AG04450 (cell line): Measurements from ENCODE around the gene TNFRSF19. TPM values are rescaled to one million over a fixed set of nuclear protein-coding genes. Genes with fewer than 3 reads are reported as not detected.

ENCODE experiments used
- CTCF ChIA-PET: fragments of 300-600, 350-600 bp; formaldehyde crosslinking; extraction: SDS; loops from one replicate; lab custom pipeline; 2022; ENCODE audit warnings: antibody characterized with exemption, inconsistent platforms; lab: Charles Lee
- POLR2A ChIA-PET: fragments of 350-600 bp; formaldehyde crosslinking; extraction: SDS; loops from one replicate; lab custom pipeline; 2021; ENCODE audit warnings: antibody characterized with exemption, inconsistent platforms; lab: Yijun Ruan, JAX
- DNase-seq: peaks from one replicate; pipeline ENCODE4 v3.0.0-alpha.2; 2011; ENCODE audit warnings: low read depth, low spot score
- H3K27ac ChIP-seq: one replicate; pipeline ENCODE4 v1.5.1; 2012; ENCODE audit warnings: low read depth, low read length, control low read depth
- H3K27me3 ChIP-seq: one replicate; pipeline ENCODE4 v1.6.0; 2012; ENCODE audit warnings: low read length; ENCODE audit not compliant: control insufficient read depth, insufficient read depth
- H3K4me3 ChIP-seq: 2 replicates; pipeline ENCODE4 v1.5.1; 2011; ENCODE audit warnings: mild to moderate bottlenecking, low read depth, low read length, control low read depth
- H3K9me3 ChIP-seq: 2 replicates; pipeline ENCODE4 v1.5.1; 2012; ENCODE audit warnings: low read length; ENCODE audit not compliant: control insufficient read depth, insufficient read depth
- polyA plus RNA-seq: library from polyadenylated mRNA; depleted of rRNA; stranded (reverse); fragments of >200 nt; gene quantifications from 2 replicates; pipeline ENCODE4 v1.2.3, GENCODE V29; 2011
- TF ChIP-seq, protein P1 (sequence below): IDR thresholded peaks from 2 replicates; pipeline ENCODE4 v1.5.1; 2011; ENCODE audit warnings: low read depth, low read length, control low read depth, inconsistent platforms

The TNFRSF19 gene
- polyA plus RNA-seq, 1 experiment, result 183 TPM

DNA sequence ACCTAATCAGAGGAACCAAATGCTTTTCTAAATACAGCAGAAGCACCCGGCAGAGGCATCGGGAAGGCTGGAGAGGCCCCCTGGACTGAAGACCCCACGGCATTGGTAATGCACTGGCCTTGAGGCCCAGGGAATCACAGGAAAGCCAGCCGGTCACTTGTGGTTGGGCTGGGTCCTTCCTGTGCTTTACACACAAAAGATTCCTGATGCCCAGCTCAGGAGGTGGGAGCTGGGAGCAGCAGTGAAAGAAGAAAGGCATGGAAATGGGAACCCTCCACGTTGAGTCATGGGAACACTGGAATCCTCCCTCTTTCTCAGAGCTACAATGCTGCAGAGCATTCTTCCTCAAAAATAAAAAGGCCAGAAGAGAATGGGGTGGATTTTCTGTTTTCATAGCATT lies 126.4 kb downstream of the TNFRSF19 start:
- POLR2A ChIA-PET, result no interaction called here
- Histone ChIP-seq H3K9me3 (peaks cover 16% of the 10 kb centered on the region; the same call in 1 of the 2 replicates), H3K27ac (no peak overlapping the region), H3K4me3 (no peak overlapping the region), H3K27me3 (no peaks in the 10 kb centered on the region)
- TF ChIP-seq, protein P1, sequence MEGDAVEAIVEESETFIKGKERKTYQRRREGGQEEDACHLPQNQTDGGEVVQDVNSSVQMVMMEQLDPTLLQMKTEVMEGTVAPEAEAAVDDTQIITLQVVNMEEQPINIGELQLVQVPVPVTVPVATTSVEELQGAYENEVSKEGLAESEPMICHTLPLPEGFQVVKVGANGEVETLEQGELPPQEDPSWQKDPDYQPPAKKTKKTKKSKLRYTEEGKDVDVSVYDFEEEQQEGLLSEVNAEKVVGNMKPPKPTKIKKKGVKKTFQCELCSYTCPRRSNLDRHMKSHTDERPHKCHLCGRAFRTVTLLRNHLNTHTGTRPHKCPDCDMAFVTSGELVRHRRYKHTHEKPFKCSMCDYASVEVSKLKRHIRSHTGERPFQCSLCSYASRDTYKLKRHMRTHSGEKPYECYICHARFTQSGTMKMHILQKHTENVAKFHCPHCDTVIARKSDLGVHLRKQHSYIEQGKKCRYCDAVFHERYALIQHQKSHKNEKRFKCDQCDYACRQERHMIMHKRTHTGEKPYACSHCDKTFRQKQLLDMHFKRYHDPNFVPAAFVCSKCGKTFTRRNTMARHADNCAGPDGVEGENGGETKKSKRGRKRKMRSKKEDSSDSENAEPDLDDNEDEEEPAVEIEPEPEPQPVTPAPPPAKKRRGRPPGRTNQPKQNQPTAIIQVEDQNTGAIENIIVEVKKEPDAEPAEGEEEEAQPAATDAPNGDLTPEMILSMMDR, result no peak
- CTCF ChIA-PET, result interaction anchor here (0.8 kb wide), 1 partner anchor 56 kb away, joined by 3 read pairs; no protein-coding TSS in a partner anchor
- no peak for DNase-seq

DNA sequence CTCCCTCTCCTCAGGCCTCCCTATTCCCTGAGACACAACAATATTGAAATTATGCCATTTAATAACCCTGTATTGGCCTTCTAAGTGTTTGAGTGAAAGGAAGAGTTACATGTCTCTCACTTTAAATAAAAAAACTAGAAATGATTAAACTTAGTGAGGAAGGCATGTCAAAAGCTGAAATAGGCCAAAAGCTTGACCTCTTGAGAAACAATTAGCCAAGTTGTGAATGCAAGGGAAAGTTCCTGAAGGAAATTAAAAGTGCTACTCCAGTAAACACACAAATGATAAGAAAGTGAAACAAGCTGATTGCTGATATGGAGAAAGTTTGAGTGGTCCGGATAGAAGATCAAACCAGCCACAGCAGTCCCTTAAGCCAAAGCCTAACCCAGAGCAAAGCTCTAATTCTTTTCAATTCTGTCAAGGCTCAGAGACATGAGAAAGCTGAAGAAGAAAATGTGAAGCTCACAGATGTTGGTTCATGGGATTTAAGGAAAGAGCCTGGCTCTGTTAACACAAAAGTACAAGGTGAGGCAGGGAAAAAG lies 127.6 kb downstream of the TNFRSF19 start:
- H3K9me3 ChIP-seq, result peaks cover 19% of the 10 kb centered on the region; the same call in 1 of the 2 replicates
- no peak for DNase-seq
- no peak overlapping the region for H3K27ac ChIP-seq
- no peaks in the 10 kb centered on the region for H3K27me3 ChIP-seq
- POLR2A ChIA-PET, result interaction anchor here (0.6 to 1.1 kb wide), 2 partner anchors 17 to 25 kb away, joined by 3 to 5 read pairs; no protein-coding TSS in a partner anchor
- H3K4me3 ChIP-seq, result no peak overlapping the region
- CTCF ChIA-PET, result interaction anchor here (0.8 kb wide), 1 partner anchor 10 kb away, joined by 3 read pairs; no protein-coding TSS in a partner anchor
- TF ChIP-seq, protein P1, result no peak

DNA sequence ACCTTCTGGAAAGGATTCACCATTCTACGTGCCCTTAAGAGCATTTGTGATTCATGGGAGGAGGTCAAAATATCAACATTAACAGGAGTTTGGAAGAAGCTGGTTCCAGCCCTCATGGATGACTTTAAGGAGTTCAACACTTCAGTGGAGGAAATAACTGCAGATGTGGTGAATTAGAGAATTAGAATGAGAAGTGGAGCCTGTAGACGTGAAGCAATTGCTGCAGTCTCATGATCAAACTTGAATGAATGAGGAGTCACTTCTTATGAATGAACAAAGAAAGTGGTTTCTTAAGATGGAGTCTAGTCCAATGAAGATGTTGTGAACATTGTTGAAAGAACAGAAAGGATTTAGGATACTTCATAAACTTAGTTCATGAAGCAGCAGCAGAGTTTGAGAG lies 129.1 kb downstream of the TNFRSF19 start:
- CTCF ChIA-PET, result no interaction called here

DNA sequence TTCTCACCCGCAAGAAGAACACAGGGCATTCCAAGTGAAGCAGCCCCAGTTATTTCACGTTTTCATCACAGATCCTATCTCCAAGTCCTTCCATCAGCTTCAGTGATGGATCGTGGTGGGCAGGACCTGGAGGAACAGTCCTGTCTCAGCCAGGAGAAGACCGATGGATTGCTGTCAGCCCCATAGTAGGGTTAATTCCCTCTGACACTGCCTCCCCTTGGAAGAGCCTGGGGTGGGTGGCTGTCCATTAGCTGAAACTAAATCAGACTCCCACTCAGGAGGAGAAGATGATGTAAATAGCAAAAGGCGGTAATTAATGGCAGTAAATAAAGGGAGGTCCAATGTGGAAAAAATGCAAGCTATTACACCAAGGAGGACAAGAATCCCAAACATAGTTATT lies 131.0 kb downstream of the TNFRSF19 start:
- H3K4me3 ChIP-seq, result no peak overlapping the region
- DNase-seq, result no peak
- ChIA-PET POLR2A (no interaction called here), CTCF (interaction anchor here (0.5 kb wide), 1 partner anchor 339 kb away, joined by 3 read pairs; no protein-coding TSS in a partner anchor)
- H3K27ac ChIP-seq, result no peak overlapping the region
- H3K27me3 ChIP-seq, result no peaks in the 10 kb centered on the region
- TF ChIP-seq, protein P1, result no peak
- peaks cover 4% of the 10 kb centered on the region; the same call in 1 of the 2 replicates for H3K9me3 ChIP-seq

More for the DNA sequence above, 129.1 kb downstream of the TNFRSF19 start:
- no peak for DNase-seq
- POLR2A ChIA-PET, result interaction anchor here (0.7 kb wide), 1 partner anchor 26 kb away, joined by 3 read pairs; no protein-coding TSS in a partner anchor
- no peaks in the 10 kb centered on the region for H3K27me3 ChIP-seq
- TF ChIP-seq, protein P1, result no peak
- H3K4me3 ChIP-seq, result no peak overlapping the region
- H3K9me3 ChIP-seq, result peaks cover 19% of the 10 kb centered on the region; the same call in 1 of the 2 replicates
- H3K27ac ChIP-seq, result no peak overlapping the region

DNA sequence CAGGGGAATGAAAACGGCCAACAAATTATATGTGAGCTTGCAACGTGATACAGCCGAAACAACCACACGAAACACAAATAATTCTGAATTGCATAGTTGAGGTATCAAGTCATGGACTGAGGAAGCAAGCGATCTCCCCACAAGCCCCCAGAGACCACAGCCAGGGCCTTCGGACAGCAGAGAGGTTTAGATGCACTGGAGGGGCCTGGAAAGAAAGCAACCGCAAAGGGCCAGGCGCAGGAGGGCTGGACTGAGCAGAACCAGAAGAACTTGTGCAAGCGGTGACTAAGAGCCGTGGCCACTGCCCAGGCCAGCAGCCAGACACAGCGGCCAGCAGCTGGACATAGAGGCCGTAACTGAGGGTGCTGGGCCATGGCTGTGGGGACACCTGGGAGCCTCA lies 131.4 kb downstream of the TNFRSF19 start:
- CTCF ChIA-PET, result no interaction called here
- Histone ChIP-seq H3K4me3 (no peak overlapping the region), H3K27me3 (no peaks in the 10 kb centered on the region), H3K9me3 (peaks cover 3% of the 10 kb centered on the region; the same call in 1 of the 2 replicates), H3K27ac (no peak overlapping the region)
- DNase-seq, result no peak
- TF ChIP-seq, protein P1, result no peak
- POLR2A ChIA-PET, result no interaction called here
